ENCODE data around the gene SLC29A4. TPM values are rescaled to one million over a fixed set of nuclear protein-coding genes. Genes with fewer than 3 reads are reported as not detected.
"Not testable (repeated sequence)": the region's sequence is repeated elsewhere in the genome, so short reads cannot be mapped to it uniquely, and the experiment has no call there.

SLC29A4 gene
- total RNA-seq, 4 donors from 2014 or later: 1.7 to 5.4 (median 3.6) TPM

- DNase-seq (no peak), ATAC-seq (no peak)
- no peak for TF ChIP-seq CTCF (IDR thresholded peaks at IDR 0.05 in 4 of 5, conservative IDR thresholded peaks at IDR 0.05 in 1 of 5)
- TF ChIP-seq POLR2A (IDR thresholded peaks at IDR 0.05): no peak
- intact Hi-C loops (cut with DNase I; ENCODE audit: low total_unique reads): no loop called here
- Histone ChIP-seq H3K9me3 (no peaks in the 10 kb centered on the region), H3K27ac (no peak overlapping the region), H3K36me3 (no peaks in the 10 kb centered on the region), H3K27me3 (no peaks in the 10 kb centered on the region), H3K4me1 (no peaks in the 10 kb centered on the region), H3K4me3 (no peak overlapping the region)
- in situ Hi-C loops (cut with MboI; ENCODE audit: low sequenced_read_pairs in 4 of 4): no loop called here
These were observed 17.2 kb upstream of the SLC29A4 start for GRCh38 chr7:5265320-5266190.

- no peak for TF ChIP-seq CTCF (IDR thresholded peaks at IDR 0.05 in 4 of 5, conservative IDR thresholded peaks at IDR 0.05 in 1 of 5)
- TF ChIP-seq POLR2A (IDR thresholded peaks at IDR 0.05): no peak
- no peaks in the 10 kb centered on the region for H3K27me3 ChIP-seq
- in situ Hi-C loops (cut with MboI; ENCODE audit: low sequenced_read_pairs in 4 of 4) (no loop called here), intact Hi-C loops (cut with DNase I; ENCODE audit: low total_unique reads) (no loop called here)
- H3K4me3 ChIP-seq: no peak overlapping the region
- no peaks in the 10 kb centered on the region for H3K4me1 ChIP-seq
- ATAC-seq (no peak), DNase-seq (no peak)
- H3K27ac ChIP-seq: no peak overlapping the region
- H3K36me3 ChIP-seq: no peaks in the 10 kb centered on the region
- H3K9me3 ChIP-seq: no peaks in the 10 kb centered on the region
These were observed 16.3 kb upstream of the SLC29A4 start for GRCh38 chr7:5266191-5267028.

- H3K4me1 ChIP-seq; H3K4me3 ChIP-seq; H3K36me3 ChIP-seq; DNase-seq; H3K9me3 ChIP-seq; intact Hi-C loops (cut with DNase I; ENCODE audit: low total_unique reads); in situ Hi-C loops (cut with MboI; ENCODE audit: low sequenced_read_pairs in 4 of 4); H3K27ac ChIP-seq; H3K27me3 ChIP-seq; ATAC-seq: not testable (repeated sequence)
These were observed 14.9 kb upstream of the SLC29A4 start for GRCh38 chr7:5267829-5268228.

GRCh38 chr7:5269992-5270657 lies 12.6 kb upstream of the SLC29A4 start:
- intact Hi-C loops (cut with DNase I; ENCODE audit: low total_unique reads); H3K4me3 ChIP-seq; DNase-seq; in situ Hi-C loops (cut with MboI; ENCODE audit: low sequenced_read_pairs in 4 of 4); ATAC-seq; H3K36me3 ChIP-seq; H3K9me3 ChIP-seq; H3K27me3 ChIP-seq; H3K27ac ChIP-seq; H3K4me1 ChIP-seq: not testable (repeated sequence)

GRCh38 chr7:5270788-5271187 lies 12.0 kb upstream of the SLC29A4 start:
- no peak for TF ChIP-seq CTCF (IDR thresholded peaks at IDR 0.05 in 4 of 5, conservative IDR thresholded peaks at IDR 0.05 in 1 of 5)
- TF ChIP-seq POLR2A (IDR thresholded peaks at IDR 0.05): no peak
- Histone ChIP-seq H3K36me3 (no peaks in the 10 kb centered on the region), H3K27me3 (peaks cover 0 to 6% (median 0%) of the 10 kb centered on the region in 3 donors), H3K4me1 (peaks cover 0 to 8% of the 10 kb centered on the region in 2 donors), H3K9me3 (no peaks in the 10 kb centered on the region), H3K27ac (no peak overlapping the region), H3K4me3 (no peak overlapping the region)
- in situ Hi-C loops (cut with MboI; ENCODE audit: low sequenced_read_pairs in 4 of 4) (no loop called here), intact Hi-C loops (cut with DNase I; ENCODE audit: low total_unique reads) (no loop called here)
- no peak for ATAC-seq
- DNase-seq: no peak

- in situ Hi-C loops (cut with MboI; ENCODE audit: low sequenced_read_pairs in 4 of 4): not testable (repeated sequence)
- H3K27ac ChIP-seq: peak overlapping the region in 2 of 4 donors; percentile 59 to 69
- ATAC-seq: peak; percentile 64 to 74
These were observed 8.8 kb upstream of the SLC29A4 start for GRCh38 chr7:5273831-5274405.

More at GRCh38 chr7:5273831-5274405, 8.8 kb upstream of the SLC29A4 start:
- intact Hi-C loops (cut with DNase I; ENCODE audit: low total_unique reads); H3K4me1 ChIP-seq; H3K27me3 ChIP-seq; H3K36me3 ChIP-seq; H3K4me3 ChIP-seq; H3K9me3 ChIP-seq: not testable (repeated sequence)
- DNase-seq: peak in 1 of 2 donors; percentile 20

Measured in gastrocnemius medialis (tissue), 4 donors.